ENCODE data around the gene SLC25A15.

The SLC25A15 gene

GRCh38 chr13:40789275-40790153 is at the start of gene SLC25A15:
Gene SLC25A15, plus strand, starts transcription at chr13:40789611. Its CDS starts 3,616 bp downstream, at chr13:40793227.
- Histone ChIP-seq H3K4me2 (ENCODE audit: low read length) (peak within 1 kb of the TSS; percentile 96), H3K79me2 (ENCODE audit: insufficient read depth, low read length) (no peaks in the 10 kb centered on the region), H3K9ac (ENCODE audit: low read length) (peak within 1 kb of the TSS; percentile 90), H3K36me3 (ENCODE audit: insufficient read depth, low read length) (peaks cover 10% of the 10 kb centered on the region; the same call in 1 of the 2 replicates), H4K20me1 (ENCODE audit: insufficient read depth, low read length) (no peaks in the 10 kb centered on the region), H3K4me1 (ENCODE audit: insufficient read depth, low read length, severe bottlenecking) (peaks cover 47% of the 10 kb centered on the region), H3K9me2 (ENCODE audit: low read depth, low read length) (no peaks in the 10 kb centered on the region), H3K27me3 (ENCODE audit: insufficient read depth, low read length) (no peaks in the 10 kb centered on the region), H2AFZ (ENCODE audit: low read length) (peak within 1 kb of the TSS; percentile 40; the same call in 1 of the 2 replicates), H3K9me3 (ENCODE audit: low read length) (no peaks in the 10 kb centered on the region), H3F3A (ENCODE audit: insufficient read depth, low read length) (peaks cover 4% of the 10 kb centered on the region), H3K4me3 (ENCODE audit: low read depth, low read length, poor library complexity, severe bottlenecking) (peak within 1 kb of the TSS; percentile 75), H3K27ac (ENCODE audit: low read depth, low read length, poor library complexity, severe bottlenecking) (peak within 1 kb of the TSS; percentile 90)
- TF ChIP-seq CTCF (IDR thresholded peaks at IDR 0.05; ENCODE audit: low read length) = 0 out of 2 replicates have a peak, but pooled peaks have one; percentile 22
- no peak for TF ChIP-seq EZH2 (IDR thresholded peaks at IDR 0.05; ENCODE audit: borderline replicate concordance, low read length)

DNA sequence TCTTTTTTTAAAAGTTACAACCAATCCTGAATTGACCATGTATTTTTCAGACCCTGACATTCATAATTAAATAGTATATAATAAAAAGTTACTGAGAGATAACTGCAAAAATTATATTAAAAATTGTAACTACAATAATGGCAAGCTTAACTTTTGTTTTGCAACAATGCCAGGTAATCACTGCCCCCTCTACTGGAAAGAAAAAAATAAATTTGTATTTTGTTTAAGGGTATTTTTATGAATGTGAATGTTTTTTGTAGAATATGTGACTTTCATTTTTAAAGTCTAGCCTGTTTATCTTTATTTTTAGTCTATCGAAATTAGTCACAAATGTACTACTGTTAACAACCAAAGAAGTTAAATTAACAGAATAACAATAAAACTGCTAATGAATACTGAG is 40.1 kb upstream of the SLC25A15 start:
- Histone ChIP-seq H3K9me2 (ENCODE audit: low read depth, low read length) (no peaks in the 10 kb centered on the region), H4K20me1 (ENCODE audit: insufficient read depth, low read length) (no peaks in the 10 kb centered on the region), H3K9me3 (ENCODE audit: low read length) (no peaks in the 10 kb centered on the region), H3K79me2 (ENCODE audit: insufficient read depth, low read length) (no peaks in the 10 kb centered on the region), H3K4me1 (ENCODE audit: insufficient read depth, low read length, severe bottlenecking) (peaks cover 14% of the 10 kb centered on the region), H3K9ac (ENCODE audit: low read length) (no peak overlapping the region), H3K4me2 (ENCODE audit: low read length) (no peak overlapping the region), H3K36me3 (ENCODE audit: insufficient read depth, low read length) (peaks cover 73% of the 10 kb centered on the region), H3K4me3 (ENCODE audit: low read depth, low read length, poor library complexity, severe bottlenecking) (no peak overlapping the region), H2AFZ (ENCODE audit: low read length) (no peak overlapping the region), H3K27me3 (ENCODE audit: insufficient read depth, low read length) (no peaks in the 10 kb centered on the region), H3K27ac (ENCODE audit: low read depth, low read length, poor library complexity, severe bottlenecking) (no peak overlapping the region), H3F3A (ENCODE audit: insufficient read depth, low read length) (no peaks in the 10 kb centered on the region)
- TF ChIP-seq EZH2 (IDR thresholded peaks at IDR 0.05; ENCODE audit: borderline replicate concordance, low read length) (no peak), CTCF (IDR thresholded peaks at IDR 0.05; ENCODE audit: low read length) (no peak; the same call in 1 of the 2 replicates)

DNA sequence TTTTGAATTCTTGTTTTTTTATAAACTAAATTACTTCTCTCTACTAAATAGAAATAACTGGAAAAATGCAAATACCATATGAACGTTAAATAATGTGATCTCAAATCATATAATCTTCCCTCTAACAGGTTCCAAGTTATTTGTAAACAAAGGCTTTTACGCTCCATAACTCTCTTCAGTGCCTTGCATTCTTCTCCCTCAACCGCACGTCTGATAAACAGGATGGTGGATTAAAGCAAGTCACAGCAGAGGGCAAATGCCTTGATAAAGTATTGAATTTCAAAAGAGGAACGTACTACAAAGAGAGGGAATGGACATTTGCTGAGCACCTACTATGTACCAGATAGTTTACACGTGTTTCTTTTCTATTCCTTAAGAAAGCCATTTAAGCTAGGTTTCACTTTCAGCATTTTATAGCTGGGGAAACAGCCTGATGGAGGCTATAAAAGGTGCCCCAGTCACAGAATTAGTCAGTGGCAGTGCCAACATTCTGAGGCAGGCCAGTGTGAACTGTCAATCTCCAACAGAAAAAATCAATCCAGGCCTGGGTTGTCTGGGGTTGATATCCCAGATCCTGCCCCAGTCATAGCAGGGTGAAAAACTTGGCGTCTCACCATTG is 34.2 kb upstream of the SLC25A15 start:
- Histone ChIP-seq H2AFZ (ENCODE audit: low read length) (no peak overlapping the region), H3K9me3 (ENCODE audit: low read length) (no peaks in the 10 kb centered on the region), H3K27ac (ENCODE audit: low read depth, low read length, poor library complexity, severe bottlenecking) (peak overlapping the region; percentile 56), H3K36me3 (ENCODE audit: insufficient read depth, low read length) (peaks cover 71% of the 10 kb centered on the region), H3K9me2 (ENCODE audit: low read depth, low read length) (no peaks in the 10 kb centered on the region), H3K4me3 (ENCODE audit: low read depth, low read length, poor library complexity, severe bottlenecking) (no peak overlapping the region), H3K9ac (ENCODE audit: low read length) (peak overlapping the region; percentile 44), H3K79me2 (ENCODE audit: insufficient read depth, low read length) (no peaks in the 10 kb centered on the region), H3K4me2 (ENCODE audit: low read length) (peak overlapping the region; percentile 50; the same call in 1 of the 2 replicates), H4K20me1 (ENCODE audit: insufficient read depth, low read length) (no peaks in the 10 kb centered on the region), H3K27me3 (ENCODE audit: insufficient read depth, low read length) (no peaks in the 10 kb centered on the region), H3F3A (ENCODE audit: insufficient read depth, low read length) (no peaks in the 10 kb centered on the region), H3K4me1 (ENCODE audit: insufficient read depth, low read length, severe bottlenecking) (peaks cover 44% of the 10 kb centered on the region)
- TF ChIP-seq CTCF (IDR thresholded peaks at IDR 0.05; ENCODE audit: low read length) (no peak), EZH2 (IDR thresholded peaks at IDR 0.05; ENCODE audit: borderline replicate concordance, low read length) (no peak)
